Measurements from ENCODE around the gene SEMA6C.
A peak's percentile ranks its signal among the peaks of the same experiment; 100 is the strongest.

DNA sequence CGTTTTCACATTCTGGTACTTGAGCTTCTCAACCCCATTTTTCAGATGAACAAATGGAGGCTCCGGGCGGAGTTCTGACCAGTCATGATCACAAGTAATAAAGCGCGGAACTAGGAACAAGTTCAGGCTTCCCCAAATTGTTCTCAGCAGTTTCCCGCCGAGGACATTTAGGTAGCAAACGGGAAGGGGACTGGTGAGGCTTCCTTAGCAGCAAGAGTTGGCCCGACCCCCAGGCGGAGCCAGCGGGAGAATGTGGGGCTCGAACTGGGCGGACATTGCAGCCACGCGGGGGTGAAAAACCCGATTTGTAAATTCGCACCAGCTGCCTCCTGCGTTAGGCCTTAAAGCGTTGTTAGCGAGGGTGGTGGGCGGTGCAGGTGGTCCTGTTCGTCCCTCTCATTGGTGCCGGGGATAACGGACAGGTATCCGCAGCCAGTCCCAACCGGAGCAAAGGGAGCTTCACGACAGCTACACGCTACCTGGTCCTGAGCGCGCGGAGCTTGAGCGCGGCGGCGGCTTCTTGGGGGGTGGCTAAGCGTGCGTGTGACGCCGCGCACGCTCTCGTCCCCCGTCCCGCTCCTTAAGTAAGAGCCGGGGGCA lies 15.3 kb downstream of the SEMA6C start:
- TF ChIP-seq, protein P1, sequence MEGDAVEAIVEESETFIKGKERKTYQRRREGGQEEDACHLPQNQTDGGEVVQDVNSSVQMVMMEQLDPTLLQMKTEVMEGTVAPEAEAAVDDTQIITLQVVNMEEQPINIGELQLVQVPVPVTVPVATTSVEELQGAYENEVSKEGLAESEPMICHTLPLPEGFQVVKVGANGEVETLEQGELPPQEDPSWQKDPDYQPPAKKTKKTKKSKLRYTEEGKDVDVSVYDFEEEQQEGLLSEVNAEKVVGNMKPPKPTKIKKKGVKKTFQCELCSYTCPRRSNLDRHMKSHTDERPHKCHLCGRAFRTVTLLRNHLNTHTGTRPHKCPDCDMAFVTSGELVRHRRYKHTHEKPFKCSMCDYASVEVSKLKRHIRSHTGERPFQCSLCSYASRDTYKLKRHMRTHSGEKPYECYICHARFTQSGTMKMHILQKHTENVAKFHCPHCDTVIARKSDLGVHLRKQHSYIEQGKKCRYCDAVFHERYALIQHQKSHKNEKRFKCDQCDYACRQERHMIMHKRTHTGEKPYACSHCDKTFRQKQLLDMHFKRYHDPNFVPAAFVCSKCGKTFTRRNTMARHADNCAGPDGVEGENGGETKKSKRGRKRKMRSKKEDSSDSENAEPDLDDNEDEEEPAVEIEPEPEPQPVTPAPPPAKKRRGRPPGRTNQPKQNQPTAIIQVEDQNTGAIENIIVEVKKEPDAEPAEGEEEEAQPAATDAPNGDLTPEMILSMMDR (IDR thresholded peaks at IDR 0.05 in 8 of 11, conservative IDR thresholded peaks at IDR 0.05 in 3 of 11) = no peak
- TF ChIP-seq POLR2AphosphoS5 (IDR thresholded peaks at IDR 0.05) = peak; percentile 45 to 76 (median 66)

Data from spleen (tissue), 7 donors.